ENCODE results near the gene SMIM12.
"Not testable (repeated sequence)": the region's sequence is repeated elsewhere in the genome, so short reads cannot be mapped to it uniquely, and the experiment has no call there.

SMIM12 gene

GRCh38 chr1:34842073-34842472 is 17.5 kb downstream of the SMIM12 start:
- no peak for DNase-seq

- no peak for DNase-seq
These were observed 19.1 kb downstream of the SMIM12 start for GRCh38 chr1:34840426-34840825.

GRCh38 chr1:34839526-34840305 is 19.8 kb downstream of the SMIM12 start:
- no peak for DNase-seq

- no peak for DNase-seq
These were observed 25.8 kb downstream of the SMIM12 start for GRCh38 chr1:34833711-34834110.

- no peak for DNase-seq
These were observed 27.8 kb downstream of the SMIM12 start for GRCh38 chr1:34831721-34832246.

- DNase-seq, result no peak
These were observed 30.3 kb downstream of the SMIM12 start for GRCh38 chr1:34829250-34829649.

- DNase-seq, result no peak
These were observed 30.9 kb downstream of the SMIM12 start for GRCh38 chr1:34828611-34829010.

GRCh38 chr1:34827341-34827941 is 32.1 kb downstream of the SMIM12 start:
- DNase-seq, result no peak

- DNase-seq, result no peak
These were observed 34.0 kb downstream of the SMIM12 start for GRCh38 chr1:34825455-34826091.

GRCh38 chr1:34824817-34825454 is 34.6 kb downstream of the SMIM12 start:
- DNase-seq, result no peak

GRCh38 chr1:34822202-34822601 is 37.3 kb downstream of the SMIM12 start:
- DNase-seq, result no peak

GRCh38 chr1:34818862-34819261 is 40.7 kb downstream of the SMIM12 start:
- not testable (repeated sequence) for DNase-seq

GRCh38 chr1:34816778-34817177 is 42.8 kb downstream of the SMIM12 start:
- DNase-seq, result no peak

- no peak for DNase-seq
These were observed 43.2 kb downstream of the SMIM12 start for GRCh38 chr1:34816332-34816731.

GRCh38 chr1:34810781-34811180 is 48.8 kb downstream of the SMIM12 start:
- DNase-seq, result not testable (repeated sequence)

- DNase-seq, result no peak
These were observed 51.3 kb downstream of the SMIM12 start for GRCh38 chr1:34808051-34808810.

- DNase-seq, result no peak
These were observed 53.2 kb downstream of the SMIM12 start for GRCh38 chr1:34806396-34806795.

- DNase-seq, result no peak
These were observed 55.8 kb downstream of the SMIM12 start for GRCh38 chr1:34803770-34804169.
